HEK293 (cell line): Measurements from ENCODE around the gene DNAJC30.
A peak's percentile ranks its signal among the peaks of the same experiment; 100 is the strongest.

Experiments used
- EGR2 ChIP-seq: fragments of 450-650 bp; formaldehyde crosslinking; IDR thresholded peaks from 2 replicates; pipeline ENCODE4 v1.5.1; 2016; ENCODE audit warnings: low read depth, missing biosample characterization, missing genetic modification characterization
- GLIS1 ChIP-seq: fragments of 450-650 bp; formaldehyde crosslinking; IDR thresholded peaks from 2 replicates; pipeline ENCODE4 v1.5.1; 2016; ENCODE audit warnings: missing biosample characterization, missing genetic modification characterization
- KLF1 ChIP-seq: fragments of 450-650 bp; formaldehyde crosslinking; IDR thresholded peaks from 2 replicates; pipeline ENCODE4 v1.5.1; 2016; ENCODE audit warnings: missing biosample characterization, missing genetic modification characterization
- KLF9 ChIP-seq: fragments of 450-650 bp; formaldehyde crosslinking; IDR thresholded peaks from 2 replicates; pipeline ENCODE4 v1.5.1; 2016; ENCODE audit warnings: missing biosample characterization, missing genetic modification characterization, low read depth
- SETDB1 ChIP-seq: IDR thresholded peaks from one replicate; pipeline ENCODE4 v1.6.1; 2017; ENCODE audit warnings: mild to moderate bottlenecking, low read length, moderate library complexity, mixed read lengths; ENCODE audit not compliant: insufficient read length
- ZBTB20 ChIP-seq: fragments of 450-650 bp; formaldehyde crosslinking; IDR thresholded peaks from 2 replicates; pipeline ENCODE4 v1.5.1; 2016; ENCODE audit warnings: missing biosample characterization, missing genetic modification characterization
- ZBTB49 ChIP-seq: fragments of 450-650 bp; formaldehyde crosslinking; IDR thresholded peaks from 2 replicates; pipeline ENCODE4 v1.5.1; 2016; ENCODE audit warnings: missing biosample characterization, missing genetic modification characterization, low read depth
- ZFHX2 ChIP-seq: fragments of 450-650 bp; formaldehyde crosslinking; conservative IDR thresholded peaks from 2 replicates; pipeline ENCODE4 v1.5.1; 2016; ENCODE audit warnings: missing biosample characterization, missing genetic modification characterization
- ZNF214 ChIP-seq: fragments of 450-650 bp; formaldehyde crosslinking; IDR thresholded peaks from 2 replicates; pipeline ENCODE4 v1.5.1; 2017; ENCODE audit warnings: missing biosample characterization, mild to moderate bottlenecking, missing genetic modification characterization, borderline replicate concordance
- ZNF341 ChIP-seq: fragments of 450-650 bp; formaldehyde crosslinking; IDR thresholded peaks from 2 replicates; pipeline ENCODE4; 2016; ENCODE audit warnings: low read depth, missing biosample characterization, missing genetic modification characterization
- ZNF37A ChIP-seq: fragments of 450-650 bp; IDR thresholded peaks from 2 replicates; pipeline ENCODE4 v1.5.1; 2018; ENCODE audit warnings: missing biosample characterization, missing genetic modification characterization
- ZNF600 ChIP-seq: fragments of 450-650 bp; formaldehyde crosslinking; IDR thresholded peaks from 2 replicates; pipeline ENCODE4 v1.5.1; 2016; ENCODE audit warnings: missing biosample characterization, missing genetic modification characterization
- ZNF658 ChIP-seq: fragments of 450-650 bp; formaldehyde crosslinking; IDR thresholded peaks from 2 replicates; pipeline ENCODE4; 2016; ENCODE audit warnings: missing biosample characterization, missing genetic modification characterization
- ZSCAN5A ChIP-seq: fragments of 450-650 bp; formaldehyde crosslinking; IDR thresholded peaks from 2 replicates; pipeline ENCODE4 v1.5.1; 2016; ENCODE audit warnings: missing biosample characterization, missing genetic modification characterization
- TF ChIP-seq, protein P1 (sequence below): fragments of 450-650 bp; formaldehyde crosslinking; IDR thresholded peaks from 2 replicates; pipeline ENCODE4 v1.5.1; 2017; ENCODE audit warnings: missing biosample characterization, missing genetic modification characterization
- TF ChIP-seq, protein P2 (sequence below): fragments of 450-650 bp; formaldehyde crosslinking; IDR thresholded peaks from 2 replicates; pipeline ENCODE4 v1.5.1; 2016; ENCODE audit warnings: missing biosample characterization, missing genetic modification characterization, borderline replicate concordance
- TF ChIP-seq, protein P3 (sequence below): fragments of 450-650 bp; formaldehyde crosslinking; IDR thresholded peaks from 2 replicates; pipeline ENCODE4 v1.5.1; 2016; ENCODE audit warnings: missing biosample characterization, missing genetic modification characterization

The DNAJC30 gene

GRCh38 chr7:73705551-73705920, 22.3 kb upstream of the DNAJC30 start (continued):
- TF ChIP-seq, protein P1, sequence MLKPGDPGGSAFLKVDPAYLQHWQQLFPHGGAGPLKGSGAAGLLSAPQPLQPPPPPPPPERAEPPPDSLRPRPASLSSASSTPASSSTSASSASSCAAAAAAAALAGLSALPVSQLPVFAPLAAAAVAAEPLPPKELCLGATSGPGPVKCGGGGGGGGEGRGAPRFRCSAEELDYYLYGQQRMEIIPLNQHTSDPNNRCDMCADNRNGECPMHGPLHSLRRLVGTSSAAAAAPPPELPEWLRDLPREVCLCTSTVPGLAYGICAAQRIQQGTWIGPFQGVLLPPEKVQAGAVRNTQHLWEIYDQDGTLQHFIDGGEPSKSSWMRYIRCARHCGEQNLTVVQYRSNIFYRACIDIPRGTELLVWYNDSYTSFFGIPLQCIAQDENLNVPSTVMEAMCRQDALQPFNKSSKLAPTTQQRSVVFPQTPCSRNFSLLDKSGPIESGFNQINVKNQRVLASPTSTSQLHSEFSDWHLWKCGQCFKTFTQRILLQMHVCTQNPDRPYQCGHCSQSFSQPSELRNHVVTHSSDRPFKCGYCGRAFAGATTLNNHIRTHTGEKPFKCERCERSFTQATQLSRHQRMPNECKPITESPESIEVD = no peak
- TF ChIP-seq ZNF214 (tag by site-specific recombination) (no peak), ZNF600 (tag by site-specific recombination) (no peak), ZNF341 (tag by site-specific recombination) (peak; percentile 39; the same call in 1 of the 2 replicates), KLF9 (tag by site-specific recombination) (no peak), GLIS1 (tag by site-specific recombination) (peak; percentile 6; the same call in 1 of the 2 replicates), ZNF37A (tag by site-specific recombination) (no peak), SETDB1 (no peak), ZSCAN5A (tag by site-specific recombination) (no peak), ZNF658 (tag by site-specific recombination) (no peak), KLF1 (peak; percentile 65), ZBTB20 (no peak), EGR2 (tag by site-specific recombination) (peak; percentile 58; the same call in 1 of the 2 replicates), ZBTB49 (tag by site-specific recombination) (no peak), ZFHX2 (tag by site-specific recombination) (peak; percentile 19; the same call in 1 of the 2 replicates)
- TF ChIP-seq, protein P2, sequence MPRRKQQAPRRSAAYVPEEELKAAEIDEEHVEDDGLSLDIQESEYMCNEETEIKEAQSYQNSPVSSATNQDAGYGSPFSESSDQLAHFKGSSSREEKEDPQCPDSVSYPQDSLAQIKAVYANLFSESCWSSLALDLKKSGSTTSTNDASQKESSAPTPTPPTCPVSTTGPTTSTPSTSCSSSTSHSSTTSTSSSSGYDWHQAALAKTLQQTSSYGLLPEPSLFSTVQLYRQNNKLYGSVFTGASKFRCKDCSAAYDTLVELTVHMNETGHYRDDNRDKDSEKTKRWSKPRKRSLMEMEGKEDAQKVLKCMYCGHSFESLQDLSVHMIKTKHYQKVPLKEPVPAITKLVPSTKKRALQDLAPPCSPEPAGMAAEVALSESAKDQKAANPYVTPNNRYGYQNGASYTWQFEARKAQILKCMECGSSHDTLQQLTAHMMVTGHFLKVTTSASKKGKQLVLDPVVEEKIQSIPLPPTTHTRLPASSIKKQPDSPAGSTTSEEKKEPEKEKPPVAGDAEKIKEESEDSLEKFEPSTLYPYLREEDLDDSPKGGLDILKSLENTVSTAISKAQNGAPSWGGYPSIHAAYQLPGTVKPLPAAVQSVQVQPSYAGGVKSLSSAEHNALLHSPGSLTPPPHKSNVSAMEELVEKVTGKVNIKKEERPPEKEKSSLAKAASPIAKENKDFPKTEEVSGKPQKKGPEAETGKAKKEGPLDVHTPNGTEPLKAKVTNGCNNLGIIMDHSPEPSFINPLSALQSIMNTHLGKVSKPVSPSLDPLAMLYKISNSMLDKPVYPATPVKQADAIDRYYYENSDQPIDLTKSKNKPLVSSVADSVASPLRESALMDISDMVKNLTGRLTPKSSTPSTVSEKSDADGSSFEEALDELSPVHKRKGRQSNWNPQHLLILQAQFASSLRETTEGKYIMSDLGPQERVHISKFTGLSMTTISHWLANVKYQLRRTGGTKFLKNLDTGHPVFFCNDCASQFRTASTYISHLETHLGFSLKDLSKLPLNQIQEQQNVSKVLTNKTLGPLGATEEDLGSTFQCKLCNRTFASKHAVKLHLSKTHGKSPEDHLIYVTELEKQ = no peak
- TF ChIP-seq, protein P3, sequence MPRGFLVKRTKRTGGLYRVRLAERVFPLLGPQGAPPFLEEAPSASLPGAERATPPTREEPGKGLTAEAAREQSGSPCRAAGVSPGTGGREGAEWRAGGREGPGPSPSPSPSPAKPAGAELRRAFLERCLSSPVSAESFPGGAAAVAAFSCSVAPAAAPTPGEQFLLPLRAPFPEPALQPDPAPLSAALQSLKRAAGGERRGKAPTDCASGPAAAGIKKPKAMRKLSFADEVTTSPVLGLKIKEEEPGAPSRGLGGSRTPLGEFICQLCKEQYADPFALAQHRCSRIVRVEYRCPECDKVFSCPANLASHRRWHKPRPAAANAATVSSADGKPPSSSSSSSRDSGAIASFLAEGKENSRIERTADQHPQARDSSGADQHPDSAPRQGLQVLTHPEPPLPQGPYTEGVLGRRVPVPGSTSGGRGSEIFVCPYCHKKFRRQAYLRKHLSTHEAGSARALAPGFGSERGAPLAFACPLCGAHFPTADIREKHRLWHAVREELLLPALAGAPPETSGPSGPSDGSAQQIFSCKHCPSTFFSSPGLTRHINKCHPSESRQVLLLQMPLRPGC (tag by site-specific recombination) = no peak
